Measurements from ENCODE around the gene GPC6.

GPC6 gene

GRCh38 chr13:94007072-94007471 is 780.5 kb downstream of the GPC6 start:
- DNase-seq = no peak

- no peak for DNase-seq
Observed at GRCh38 chr13:94009701-94010100, 783.1 kb downstream of the GPC6 start.

GRCh38 chr13:94014461-94014860 is 787.9 kb downstream of the GPC6 start:
- no peak for DNase-seq

GRCh38 chr13:94020426-94020825 is 793.8 kb downstream of the GPC6 start:
- DNase-seq = no peak

- DNase-seq = no peak
Observed at GRCh38 chr13:94020833-94021232, 794.2 kb downstream of the GPC6 start.

GRCh38 chr13:94028234-94028633 is 801.6 kb downstream of the GPC6 start:
- DNase-seq = no peak

- no peak for DNase-seq
Observed at GRCh38 chr13:94028650-94029049, 802.0 kb downstream of the GPC6 start.

GRCh38 chr13:94030415-94031119 is 804.0 kb downstream of the GPC6 start:
- DNase-seq = no peak

GRCh38 chr13:94031609-94032008 is 805.0 kb downstream of the GPC6 start:
- DNase-seq = no peak

- no peak for DNase-seq
Observed at GRCh38 chr13:94033098-94033497, 806.5 kb downstream of the GPC6 start.

- no peak for DNase-seq
Observed at GRCh38 chr13:94033830-94034642, 807.4 kb downstream of the GPC6 start.

GRCh38 chr13:94050039-94050438 is 823.4 kb downstream of the GPC6 start:
- no peak for DNase-seq

- no peak for DNase-seq
Observed at GRCh38 chr13:94050686-94051085, 824.1 kb downstream of the GPC6 start.

- no peak for DNase-seq
Observed at GRCh38 chr13:94053986-94054593, 827.5 kb downstream of the GPC6 start.

- DNase-seq = no peak
Observed at GRCh38 chr13:94056362-94056990, 829.9 kb downstream of the GPC6 start.

GRCh38 chr13:94057618-94058186 is 831.1 kb downstream of the GPC6 start:
- DNase-seq = no peak

- DNase-seq = no peak
Observed at GRCh38 chr13:94058821-94059360, 832.3 kb downstream of the GPC6 start.

GRCh38 chr13:94061301-94061700 is 834.7 kb downstream of the GPC6 start:
- no peak for DNase-seq

- DNase-seq = no peak
Observed at GRCh38 chr13:94063096-94063495, 836.5 kb downstream of the GPC6 start.

- DNase-seq = no peak
Observed at GRCh38 chr13:94063848-94064247, 837.2 kb downstream of the GPC6 start.

GRCh38 chr13:94065741-94066140 is 839.1 kb downstream of the GPC6 start:
- DNase-seq = no peak

GRCh38 chr13:94073007-94073744 is 846.6 kb downstream of the GPC6 start:
- no peak for DNase-seq

Data from inflammatory macrophage (primary cell).